HG03442 (cell line): ENCODE results near the gene LRIG2.
"Not testable (repeated sequence)": the region's sequence is repeated elsewhere in the genome, so short reads cannot be mapped to it uniquely, and the experiment has no call there.

Source experiments
- ATAC-seq: cut with Tn5 transposase; IDR thresholded peaks from one replicate; pipeline ENCODE4 v1.9.1; 2021; ENCODE audit warnings: mild to moderate bottlenecking, moderate library complexity; ENCODE audit not compliant: unreplicated experiment

Gene LRIG2

DNA sequence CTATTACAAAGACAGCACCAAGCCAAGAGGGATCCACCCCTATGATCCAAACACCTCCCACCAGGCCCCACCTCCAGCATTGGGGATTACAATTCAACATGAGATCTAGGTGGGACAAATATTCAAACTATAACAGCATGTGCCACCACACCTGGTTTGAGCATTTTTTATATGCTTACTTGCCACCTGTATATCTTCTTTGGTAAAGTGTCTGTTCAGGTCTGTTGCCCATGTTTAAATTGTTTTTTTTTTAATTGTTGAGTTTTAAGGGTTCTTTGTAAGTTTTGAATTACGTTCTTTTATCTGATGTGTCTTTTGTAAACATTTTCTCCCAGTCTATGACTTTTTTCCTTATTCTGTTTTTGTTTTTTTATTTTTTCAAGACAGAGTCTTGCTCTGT lies 83.4 kb downstream of the LRIG2 start:
- ATAC-seq, result no peak

GRCh38 chr1:113158743-113159142 lies 85.7 kb downstream of the LRIG2 start:
- not testable (repeated sequence) for ATAC-seq

DNA sequence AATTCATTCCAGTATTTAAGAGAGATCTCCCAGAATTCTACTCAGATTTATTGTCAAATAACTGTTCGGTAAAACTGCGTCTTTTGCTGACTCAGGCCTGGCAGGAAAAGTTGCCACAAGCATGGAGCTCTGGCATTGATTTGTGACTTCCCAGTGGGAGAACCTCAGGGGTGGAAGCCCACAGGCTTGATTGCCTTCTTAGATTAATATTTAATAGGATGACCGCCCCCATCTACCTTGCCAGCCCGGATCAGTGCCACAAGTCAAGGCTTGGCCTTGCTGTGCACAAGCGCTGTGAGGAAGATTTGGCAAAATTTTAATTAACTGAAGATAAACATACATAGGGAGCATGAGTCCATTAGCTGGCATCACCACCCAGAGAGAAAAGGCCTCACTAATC lies 93.5 kb downstream of the LRIG2 start:
- ATAC-seq, result no peak

- ATAC-seq, result no peak
These were observed 95.9 kb downstream of the LRIG2 start for GRCh38 chr1:113168946-113169345.

- ATAC-seq, result no peak
These were observed 96.6 kb downstream of the LRIG2 start for GRCh38 chr1:113169591-113169990.

- peak; percentile 70 for ATAC-seq
These were observed 97.5 kb downstream of the LRIG2 start for GRCh38 chr1:113170519-113170918.

- peak; percentile 97 for ATAC-seq
These were observed 105.1 kb downstream of the LRIG2 start for GRCh38 chr1:113178106-113178505.

- peak; percentile 7 for ATAC-seq
These were observed 105.5 kb downstream of the LRIG2 start for GRCh38 chr1:113178522-113178921.
